ENCODE measurements around the gene SCCPDH.

GRCh38 chr1:246809473-246809872 lies 85.3 kb downstream of the SCCPDH start:
- TF ChIP-seq ZNF202 (tag by site-specific recombination; IDR thresholded peaks at IDR 0.05; ENCODE audit: borderline replicate concordance) = no peak
- TF ChIP-seq ZNF274 (IDR thresholded peaks at IDR 0.05; ENCODE audit: low read length) = no peak
- TF ChIP-seq ZNF274 (tag by site-specific recombination; IDR thresholded peaks at IDR 0.05; ENCODE audit: borderline replicate concordance) = no peak
- no peak for TF ChIP-seq CTCF (tag by site-specific recombination; IDR thresholded peaks at IDR 0.05)
- TF ChIP-seq ZNF76 (tag by site-specific recombination; IDR thresholded peaks at IDR 0.05; ENCODE audit: borderline replicate concordance, low read depth) = no peak
- no peak for TF ChIP-seq ZNF280D (tag by site-specific recombination; IDR thresholded peaks at IDR 0.05)
- TF ChIP-seq TSHZ1 (tag by site-specific recombination; IDR thresholded peaks at IDR 0.05; ENCODE audit: borderline replicate concordance) = no peak
- no peak for TF ChIP-seq ELK4 (IDR thresholded peaks at IDR 0.05; ENCODE audit: borderline replicate concordance, low read depth, low read length)
- TF ChIP-seq ZNF302 (tag by site-specific recombination; IDR thresholded peaks at IDR 0.05; ENCODE audit: low read depth) = no peak
- TF ChIP-seq ZNF23 (tag by site-specific recombination; IDR thresholded peaks at IDR 0.05; ENCODE audit: borderline replicate concordance) = no peak
- no peak for TF ChIP-seq ZBTB21 (tag by site-specific recombination; IDR thresholded peaks at IDR 0.05)
- TF ChIP-seq ZNF677 (tag by site-specific recombination; IDR thresholded peaks at IDR 0.05) = no peak

Data from HEK293 (cell line).